Stimulated activated naive CD8-positive, alpha-beta T cell treated with anti-CD3 and anti-CD28 coated beads, Interleukin-15, Interleukin-2, amounts not matched to agents 100 ng/mL and 50 ng/mL, for 24 hours (primary cell): Measurements from ENCODE around the gene ASCC3.
"Not testable (repeated sequence)": the region's sequence is repeated elsewhere in the genome, so short reads cannot be mapped to it uniquely, and the experiment has no call there.

ENCODE experiments used
- H3K27ac Mint-ChIP-seq: one replicate; pipeline ENCODE4 v1.8.0; 2021; ENCODE audit warnings: mild to moderate bottlenecking, mixed read lengths
- H3K27me3 Mint-ChIP-seq: one replicate; pipeline ENCODE4 v1.8.0; 2021; ENCODE audit warnings: mixed read lengths
- H3K36me3 Mint-ChIP-seq: one replicate; pipeline ENCODE4 v1.8.0; 2021; ENCODE audit warnings: low read depth, mixed read lengths
- H3K4me1 Mint-ChIP-seq: one replicate; pipeline ENCODE4 v1.8.0; 2021; ENCODE audit warnings: low read depth, mixed read lengths
- H3K4me3 Mint-ChIP-seq: one replicate; pipeline ENCODE4 v1.8.0; 2021; ENCODE audit warnings: mild to moderate bottlenecking, mixed read lengths
- H3K9me3 Mint-ChIP-seq: one replicate; pipeline ENCODE4 v1.8.0; 2021; ENCODE audit warnings: mixed read lengths

Gene ASCC3

DNA sequence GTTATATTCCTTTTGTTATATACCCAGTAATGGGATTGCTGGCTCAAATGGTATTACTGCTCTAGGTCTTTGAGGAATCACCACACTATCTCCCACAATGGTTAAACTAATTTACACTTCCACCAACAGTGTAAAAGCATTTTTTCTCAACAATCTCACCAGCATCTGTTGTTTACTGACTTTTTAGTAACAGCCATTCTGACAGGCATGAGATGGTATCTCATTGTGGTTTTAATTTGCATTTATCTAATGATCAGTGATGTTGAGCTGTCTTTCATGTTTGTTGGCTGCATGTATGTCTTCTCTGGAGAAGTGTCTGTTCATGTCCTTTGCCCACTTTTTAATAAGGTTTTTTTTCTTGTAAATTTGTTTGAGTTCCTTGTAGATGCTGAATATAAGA lies 143.4 kb downstream of the ASCC3 start:
- not testable (repeated sequence) for H3K4me3 Mint-ChIP-seq, H3K27ac Mint-ChIP-seq, H3K27me3 Mint-ChIP-seq, H3K4me1 Mint-ChIP-seq
- Mint-ChIP-seq H3K9me3 (peaks cover 21% of the 10 kb centered on the region), H3K36me3 (peaks cover 40% of the 10 kb centered on the region)

DNA sequence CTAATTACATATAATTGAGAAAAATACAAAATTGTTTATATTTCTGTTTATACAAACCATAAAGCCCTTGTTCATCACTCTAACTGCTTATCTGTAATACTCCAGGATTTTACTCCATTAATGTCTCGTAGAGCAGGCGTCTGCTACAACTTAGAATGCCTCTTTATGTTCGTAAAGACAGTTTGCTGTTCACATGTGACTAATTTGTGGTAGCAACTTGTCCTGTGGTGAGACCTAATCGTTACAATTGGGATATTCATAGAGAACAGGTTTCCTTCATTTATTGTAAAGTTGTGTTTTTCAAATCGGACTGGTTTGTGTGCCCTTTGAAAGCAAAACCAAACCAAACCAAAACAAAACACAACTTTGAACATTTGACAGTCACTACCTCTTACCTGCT lies 149.7 kb downstream of the ASCC3 start:
- Mint-ChIP-seq H3K4me1 (no peaks in the 10 kb centered on the region), H3K27me3 (no peaks in the 10 kb centered on the region), H3K27ac (no peak overlapping the region), H3K36me3 (peaks cover 12% of the 10 kb centered on the region), H3K4me3 (no peak overlapping the region), H3K9me3 (no peaks in the 10 kb centered on the region)

DNA sequence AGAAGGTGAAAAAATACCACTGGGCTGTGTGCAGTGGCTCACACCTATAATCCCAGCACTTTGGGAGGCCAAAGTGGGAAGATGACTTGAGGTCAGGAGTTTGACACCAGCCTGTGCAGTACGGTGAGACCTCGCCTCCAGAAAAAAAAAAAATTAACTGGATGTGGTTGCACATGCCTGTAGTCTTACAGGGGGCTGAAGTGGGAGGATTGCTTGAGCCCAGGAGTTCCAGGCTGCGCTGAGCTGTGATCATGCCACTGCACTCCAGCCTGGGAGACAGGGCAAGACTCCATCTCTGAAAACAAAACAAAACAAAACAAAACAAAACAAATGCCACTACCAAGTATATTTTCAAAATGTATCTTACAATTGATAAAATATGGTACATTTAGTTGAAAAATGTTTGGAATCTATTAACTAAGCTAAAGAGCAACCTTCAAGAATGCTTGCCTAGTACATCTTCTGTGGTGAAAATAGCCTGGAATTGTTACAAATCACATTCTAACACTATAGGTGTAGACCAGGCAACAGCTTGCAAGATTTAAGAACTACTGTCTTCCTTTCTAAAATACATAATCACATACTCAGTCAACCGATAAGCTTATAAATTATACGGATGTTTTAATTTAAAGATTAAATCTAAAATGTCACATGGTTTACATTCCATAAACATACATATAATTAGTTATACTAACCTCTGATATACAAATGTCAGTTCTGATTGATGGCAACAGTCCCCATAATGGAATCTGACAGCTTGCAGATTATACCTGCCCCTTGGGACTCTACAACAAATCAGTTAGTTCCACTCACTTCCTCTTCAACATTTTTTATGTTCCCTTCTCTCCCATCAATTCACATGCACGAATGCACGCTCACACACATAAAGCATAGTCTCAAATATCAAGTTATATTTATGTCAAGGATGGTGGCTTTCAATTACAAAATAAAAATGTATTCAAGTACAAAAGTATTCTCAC lies 150.8 kb downstream of the ASCC3 start:
- Mint-ChIP-seq H3K27me3 (no peaks in the 10 kb centered on the region), H3K4me3 (no peak overlapping the region), H3K27ac (no peak overlapping the region), H3K4me1 (no peaks in the 10 kb centered on the region), H3K36me3 (peaks cover 12% of the 10 kb centered on the region), H3K9me3 (no peaks in the 10 kb centered on the region)

DNA sequence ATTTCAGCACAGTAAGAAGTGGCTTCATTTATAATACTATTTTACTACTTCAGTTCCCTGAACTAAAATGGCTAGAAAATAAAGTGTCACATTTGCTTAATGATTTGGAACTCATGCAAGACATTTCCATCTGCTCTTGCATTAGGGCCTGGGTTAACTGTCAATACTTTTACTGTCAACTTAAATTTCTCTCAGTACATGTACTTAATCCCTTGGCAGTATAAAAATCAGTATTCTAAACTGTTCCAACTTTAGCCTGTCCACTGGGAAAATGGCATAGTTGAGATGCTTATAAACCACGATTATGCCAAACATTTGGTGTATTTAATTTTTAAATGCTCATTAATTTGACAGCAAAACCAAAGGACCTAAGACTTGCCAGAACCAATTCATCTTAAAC lies 154.5 kb downstream of the ASCC3 start:
- Mint-ChIP-seq H3K36me3 (peaks cover 30% of the 10 kb centered on the region), H3K27me3 (no peaks in the 10 kb centered on the region), H3K9me3 (no peaks in the 10 kb centered on the region), H3K4me3 (no peak overlapping the region), H3K27ac (no peak overlapping the region), H3K4me1 (peaks cover 6% of the 10 kb centered on the region)

DNA sequence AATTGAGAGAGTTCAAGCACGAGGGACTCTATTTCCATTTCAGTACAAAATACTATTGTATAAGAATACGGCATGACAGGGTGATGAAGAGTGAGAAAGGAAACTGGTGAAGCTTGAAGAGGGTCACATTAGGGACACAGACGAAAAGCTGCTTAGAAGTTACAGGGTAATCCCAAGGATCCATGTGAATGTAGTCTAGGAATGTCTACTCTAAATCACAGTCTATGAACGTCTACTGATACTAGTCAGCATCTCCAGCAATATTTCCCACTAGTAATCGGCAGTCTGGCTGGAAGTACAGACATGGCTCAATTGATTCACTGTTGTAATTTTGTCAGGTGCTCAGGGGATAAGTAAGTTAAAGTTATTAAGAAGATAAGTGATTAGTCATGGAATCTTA lies 156.4 kb downstream of the ASCC3 start:
- H3K4me1 Mint-ChIP-seq = peaks cover 14% of the 10 kb centered on the region
- no peaks in the 10 kb centered on the region for H3K27me3 Mint-ChIP-seq
- no peaks in the 10 kb centered on the region for H3K9me3 Mint-ChIP-seq
- peaks cover 35% of the 10 kb centered on the region for H3K36me3 Mint-ChIP-seq
- H3K27ac Mint-ChIP-seq = no peak overlapping the region
- H3K4me3 Mint-ChIP-seq = no peak overlapping the region

DNA sequence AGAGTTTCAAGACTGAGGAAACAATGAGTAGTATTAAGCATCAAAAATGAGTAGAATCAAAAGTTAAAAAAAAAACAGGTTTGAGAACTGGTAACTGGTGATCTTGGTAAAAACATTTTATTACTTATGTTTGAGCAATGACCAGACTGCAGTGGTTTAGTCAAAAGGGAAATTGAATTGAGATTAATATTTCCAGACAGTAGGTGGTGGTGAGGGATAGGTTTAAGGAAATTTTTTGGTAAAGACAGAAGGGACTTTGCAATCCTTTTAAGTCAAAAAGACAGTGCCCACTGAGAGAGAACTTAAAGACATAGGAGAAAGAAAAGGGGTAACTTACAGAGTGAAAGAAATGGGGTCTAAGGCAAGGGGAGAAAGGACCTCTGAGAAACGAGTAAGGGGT lies 156.9 kb downstream of the ASCC3 start:
- no peak overlapping the region for H3K27ac Mint-ChIP-seq

DNA sequence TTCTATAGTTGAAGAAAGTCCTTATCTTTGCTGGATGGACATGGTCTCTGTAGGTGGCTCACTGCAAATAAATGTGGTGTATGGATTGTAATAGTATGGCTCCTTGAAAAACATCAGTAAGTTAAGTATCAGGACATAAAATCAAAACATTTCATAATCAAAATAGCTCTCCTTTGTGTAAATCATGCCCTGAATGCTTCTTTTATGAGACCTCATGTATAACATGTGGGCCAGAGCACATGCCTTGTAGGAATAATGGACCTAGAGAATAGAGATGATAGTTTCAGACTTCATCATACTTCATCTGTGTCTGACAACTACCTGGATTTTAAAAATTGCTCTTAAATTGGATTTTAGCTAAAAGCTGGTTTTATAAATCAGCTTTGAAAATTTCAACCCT lies 159.9 kb downstream of the ASCC3 start:
- Mint-ChIP-seq H3K4me3 (no peak overlapping the region), H3K27me3 (no peaks in the 10 kb centered on the region), H3K4me1 (peaks cover 14% of the 10 kb centered on the region), H3K9me3 (no peaks in the 10 kb centered on the region), H3K27ac (no peak overlapping the region), H3K36me3 (peaks cover 38% of the 10 kb centered on the region)

More for the DNA sequence above, 156.9 kb downstream of the ASCC3 start:
- H3K27me3 Mint-ChIP-seq = no peaks in the 10 kb centered on the region
- H3K36me3 Mint-ChIP-seq = peaks cover 35% of the 10 kb centered on the region
- no peak overlapping the region for H3K4me3 Mint-ChIP-seq
- H3K4me1 Mint-ChIP-seq = peaks cover 14% of the 10 kb centered on the region
- H3K9me3 Mint-ChIP-seq = no peaks in the 10 kb centered on the region

DNA sequence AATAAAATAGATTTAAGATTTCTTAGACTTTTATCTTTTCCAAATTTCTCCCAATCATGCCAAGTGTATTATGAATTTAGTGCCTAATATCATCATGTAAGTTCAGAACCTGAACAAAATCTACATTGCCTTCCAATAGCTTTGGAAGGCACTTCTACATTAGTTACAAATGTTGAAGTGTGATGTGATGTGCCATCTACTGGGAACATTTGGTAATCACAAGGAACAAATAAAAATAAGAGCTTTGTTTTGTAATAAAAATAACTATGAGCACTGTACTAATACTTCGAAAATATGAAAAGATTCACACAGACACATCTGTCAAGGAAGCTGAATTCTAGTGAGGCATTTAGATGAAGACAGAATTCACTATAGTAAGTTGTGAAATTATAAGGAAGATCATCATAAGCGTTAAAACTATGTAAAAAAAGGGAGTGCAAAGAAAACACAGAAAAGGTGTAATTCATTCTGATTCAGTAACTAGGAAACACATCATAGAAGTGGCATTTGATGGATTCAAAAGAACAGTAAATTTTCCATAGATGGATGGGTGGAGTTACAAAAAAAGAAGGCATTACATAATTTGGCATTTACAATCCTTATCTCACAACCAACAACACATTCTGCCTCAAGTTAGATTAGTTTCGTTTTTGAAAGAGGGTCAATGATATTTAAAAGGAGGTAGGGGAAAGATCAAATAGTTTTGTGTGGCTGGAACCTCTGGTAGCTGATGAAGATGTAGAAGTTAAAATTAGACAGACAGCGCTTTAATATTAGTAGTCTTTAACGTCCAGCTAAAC lies 161.0 kb downstream of the ASCC3 start:
- Mint-ChIP-seq H3K27me3 (no peaks in the 10 kb centered on the region), H3K9me3 (no peaks in the 10 kb centered on the region), H3K4me3 (no peak overlapping the region), H3K4me1 (peaks cover 14% of the 10 kb centered on the region), H3K36me3 (peaks cover 39% of the 10 kb centered on the region), H3K27ac (no peak overlapping the region)

DNA sequence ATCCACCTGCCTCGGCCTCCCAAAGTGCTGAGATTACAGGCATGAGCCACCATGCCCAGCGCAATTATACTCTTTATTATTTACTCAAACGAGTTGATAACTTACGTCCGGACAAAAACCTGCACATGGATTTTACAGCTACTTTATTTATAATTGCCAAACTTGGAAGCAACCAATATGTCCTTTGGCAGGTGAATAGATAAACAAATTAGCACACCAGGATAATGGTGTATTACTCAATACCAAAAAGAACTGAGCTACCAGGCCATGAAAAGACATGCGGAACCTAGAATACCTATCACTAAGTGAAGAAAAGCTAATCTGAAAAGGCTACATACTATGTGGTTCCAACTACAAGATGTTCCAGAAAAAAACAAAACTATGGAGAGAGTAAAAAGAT lies 168.1 kb downstream of the ASCC3 start:
- Mint-ChIP-seq H3K4me1 (no peaks in the 10 kb centered on the region), H3K27ac (no peak overlapping the region), H3K27me3 (no peaks in the 10 kb centered on the region), H3K9me3 (no peaks in the 10 kb centered on the region), H3K36me3 (peaks cover 46% of the 10 kb centered on the region), H3K4me3 (no peak overlapping the region)

DNA sequence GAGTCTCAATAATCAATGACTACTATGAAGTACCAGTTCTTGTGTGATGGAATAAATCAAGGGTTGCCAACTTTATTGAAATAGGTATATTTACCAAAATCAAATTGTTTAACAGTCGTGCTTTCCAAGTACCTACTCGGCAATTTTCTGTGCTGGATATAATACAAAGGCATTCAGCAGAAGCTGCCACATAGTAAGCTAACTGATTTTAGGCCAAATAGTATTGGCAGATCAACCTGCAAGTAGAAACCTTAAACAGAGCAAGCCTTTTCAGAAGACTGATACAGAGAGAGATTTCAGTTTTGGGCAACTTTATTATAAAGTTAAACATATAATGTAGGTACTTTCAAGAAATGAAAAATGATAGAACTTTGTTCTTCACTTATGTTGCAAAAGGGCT lies 174.6 kb downstream of the ASCC3 start:
- Mint-ChIP-seq H3K27me3 (no peaks in the 10 kb centered on the region), H3K4me1 (peaks cover 11% of the 10 kb centered on the region), H3K9me3 (peaks cover 9% of the 10 kb centered on the region), H3K36me3 (peaks cover 57% of the 10 kb centered on the region), H3K27ac (no peak overlapping the region), H3K4me3 (no peak overlapping the region)

DNA sequence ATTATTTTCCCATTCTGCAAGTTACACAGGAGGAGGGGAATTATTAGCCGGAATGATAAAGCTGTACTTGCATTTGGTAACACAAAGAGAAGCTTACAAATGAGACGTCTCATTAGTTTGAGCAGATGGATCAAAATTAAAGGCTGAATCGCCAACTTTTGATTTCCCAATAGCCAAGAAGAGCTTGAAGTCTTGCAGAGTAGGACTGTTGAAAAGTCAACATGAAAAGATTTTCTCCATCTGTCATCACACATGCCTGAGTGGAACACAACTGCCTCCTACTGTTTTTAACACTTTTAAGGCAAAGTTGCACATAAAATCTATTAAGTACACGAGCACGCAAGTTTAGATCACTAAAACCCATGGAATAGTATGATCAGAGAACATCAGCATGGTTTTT lies 176.2 kb downstream of the ASCC3 start:
- peaks cover 12% of the 10 kb centered on the region for H3K4me1 Mint-ChIP-seq
- H3K27ac Mint-ChIP-seq = no peak overlapping the region
- no peak overlapping the region for H3K4me3 Mint-ChIP-seq
- peaks cover 61% of the 10 kb centered on the region for H3K36me3 Mint-ChIP-seq
- H3K27me3 Mint-ChIP-seq = no peaks in the 10 kb centered on the region
- peaks cover 14% of the 10 kb centered on the region for H3K9me3 Mint-ChIP-seq

DNA sequence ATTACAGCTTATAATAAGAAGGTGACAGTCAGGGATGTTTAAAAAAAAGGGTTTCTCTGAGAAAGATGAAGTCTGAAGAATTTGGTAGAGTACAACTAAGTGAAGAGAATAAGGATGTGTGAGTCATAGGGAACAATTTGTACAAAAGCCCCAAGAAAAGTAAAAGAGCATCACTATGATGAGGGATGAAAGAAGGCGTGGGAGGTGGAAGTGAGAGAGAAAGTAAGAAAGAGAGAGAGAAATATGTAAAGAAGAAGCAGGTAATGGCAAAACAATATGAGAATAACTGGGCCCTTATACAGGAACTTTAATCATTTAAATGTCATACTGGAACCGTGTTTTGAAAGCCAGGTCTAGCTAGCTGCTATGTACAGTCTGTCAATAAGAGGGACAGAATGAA lies 179.4 kb downstream of the ASCC3 start:
- Mint-ChIP-seq H3K36me3 (peaks cover 68% of the 10 kb centered on the region), H3K27ac (peak overlapping the region; percentile 59), H3K27me3 (no peaks in the 10 kb centered on the region), H3K4me1 (peaks cover 12% of the 10 kb centered on the region), H3K9me3 (peaks cover 22% of the 10 kb centered on the region), H3K4me3 (no peak overlapping the region)

DNA sequence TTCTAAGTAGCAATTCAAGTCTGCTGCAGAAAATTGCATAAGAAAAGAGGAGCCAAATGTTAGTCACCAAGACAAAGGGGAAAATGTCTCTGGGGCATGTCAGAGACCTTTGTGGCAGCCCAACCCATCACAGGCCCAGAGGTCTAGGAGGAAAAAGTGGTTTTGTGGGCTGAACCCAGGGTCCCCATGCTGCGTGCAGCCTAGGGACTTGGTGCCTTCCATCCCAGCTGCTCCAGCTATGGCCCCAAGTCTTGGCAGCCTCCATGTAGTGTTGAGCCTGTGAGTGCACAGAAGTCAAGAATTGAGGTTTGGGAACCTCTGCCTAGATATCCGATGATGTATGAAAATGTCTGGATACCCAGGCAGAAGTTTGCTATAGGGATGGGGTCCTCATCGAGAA lies 181.1 kb downstream of the ASCC3 start:
- Mint-ChIP-seq H3K4me1 (peaks cover 12% of the 10 kb centered on the region), H3K9me3 (peaks cover 22% of the 10 kb centered on the region), H3K27me3 (no peaks in the 10 kb centered on the region), H3K4me3 (no peak overlapping the region), H3K36me3 (peaks cover 55% of the 10 kb centered on the region), H3K27ac (no peak overlapping the region)

DNA sequence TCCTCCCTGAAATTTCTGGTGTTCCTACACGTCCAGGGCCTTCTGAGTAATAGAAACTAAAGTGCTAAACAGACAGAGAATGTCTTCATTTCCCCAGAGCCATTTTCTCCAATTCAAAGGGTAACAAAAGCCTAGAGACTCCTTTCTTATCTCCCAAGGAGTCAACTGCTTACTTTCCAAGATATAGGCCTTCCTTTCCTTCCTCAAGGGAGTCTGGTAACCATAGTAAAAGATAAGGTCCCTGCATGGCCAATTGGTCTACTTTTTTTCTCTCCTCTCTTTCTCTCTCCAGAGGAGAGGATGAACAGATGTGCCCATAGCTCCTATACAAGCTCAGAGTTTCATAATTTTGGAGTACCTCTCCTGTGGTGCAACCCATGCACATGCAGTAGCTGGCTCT lies 185.7 kb downstream of the ASCC3 start:
- Mint-ChIP-seq H3K27me3 (no peaks in the 10 kb centered on the region), H3K4me3 (no peak overlapping the region), H3K27ac (no peak overlapping the region), H3K4me1 (no peaks in the 10 kb centered on the region), H3K36me3 (peaks cover 24% of the 10 kb centered on the region), H3K9me3 (peaks cover 8% of the 10 kb centered on the region)

DNA sequence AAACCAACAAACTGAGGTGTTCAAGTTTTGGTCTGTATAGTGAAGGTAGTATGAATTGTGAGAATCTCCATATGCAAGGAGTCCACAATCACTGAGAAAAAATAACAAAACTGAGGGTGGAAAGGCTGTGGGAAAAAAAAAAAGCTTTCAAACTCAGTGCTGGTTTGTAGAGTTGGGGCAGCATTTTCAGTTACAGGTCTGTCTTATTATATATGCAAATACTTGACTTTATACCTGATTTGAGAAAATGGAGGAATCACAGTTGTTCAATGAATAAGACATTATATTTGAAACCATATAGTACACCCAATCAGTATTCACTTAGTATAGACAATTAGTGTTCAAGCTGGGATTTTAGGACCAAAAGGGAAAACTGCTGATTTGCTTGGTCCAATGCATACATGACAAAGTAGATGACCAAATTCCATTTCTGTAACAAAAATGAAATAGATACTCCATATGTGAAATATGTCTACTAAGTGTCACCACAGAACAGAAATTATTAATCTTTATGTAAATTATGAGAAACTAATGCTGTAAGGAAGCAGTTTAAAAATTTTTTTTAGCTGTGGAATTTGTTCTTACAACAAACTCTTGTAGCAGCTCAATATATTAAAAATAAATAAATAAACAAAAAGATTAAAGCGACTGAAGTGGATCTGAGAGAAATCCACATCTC lies 187.7 kb downstream of the ASCC3 start:
- Mint-ChIP-seq H3K4me1 (no peaks in the 10 kb centered on the region), H3K36me3 (peaks cover 15% of the 10 kb centered on the region)

More for the DNA sequence above, 187.7 kb downstream of the ASCC3 start:
- Mint-ChIP-seq H3K4me3 (no peak overlapping the region), H3K27me3 (no peaks in the 10 kb centered on the region), H3K9me3 (no peaks in the 10 kb centered on the region), H3K27ac (no peak overlapping the region)
